Ovary (tissue), 9 donors: Measurements from ENCODE around the gene BDH1. TPM values are rescaled to one million over a fixed set of nuclear protein-coding genes. Genes with fewer than 3 reads are reported as not detected.

Experiments used
- DNase-seq, 5 donors: peaks; one replicate each; pipeline ENCODE4 v3.0.0-alpha.2; 2019 to 2020
- H3K27ac ChIP-seq, 2 donors: fragments of 200-600 bp; one replicate each; pipeline versions ENCODE4 v1.5.1 to v1.8.0; 2019 to 2022
- H3K27me3 ChIP-seq: fragments of 200-600 bp; one replicate; pipeline ENCODE4 v1.8.0; 2022
- H3K36me3 ChIP-seq: fragments of 200-600 bp; sonication (generic); one replicate; pipeline ENCODE4 v1.5.1; 2019
- H3K4me1 ChIP-seq: one replicate; pipeline ENCODE4 v1.8.1; 2013; ENCODE audit warnings: mild to moderate bottlenecking, moderate library complexity; ENCODE audit not compliant: insufficient read depth
- H3K4me3 ChIP-seq: fragments of 200-600 bp; sonication (generic); one replicate; pipeline ENCODE4 v1.5.1; 2017
- H3K9me3 ChIP-seq, 2 donors: fragments of 200-600 bp in 1 of 2; sonication (generic) in 1 of 2; one replicate each; pipeline versions ENCODE4 v1.5.1 to v1.8.1; 2013 to 2019; ENCODE audit warnings: mild to moderate bottlenecking in 1 of 2, moderate library complexity in 1 of 2
- CTCF ChIP-seq, 3 donors: fragments of 450-650 bp in 2 of 3; fragments of 200-600 bp in 1 of 3; IDR thresholded peaks; one replicate each; pipeline versions ENCODE4 v1.5.1 to v1.8.0; 2016 to 2022; ENCODE audit warnings: antibody characterized with exemption in 3 of 3, mild to moderate bottlenecking in 1 of 3
- EP300 ChIP-seq: sonication (generic); formaldehyde crosslinking; IDR thresholded peaks from one replicate; pipeline ENCODE4 v1.6.1; 2017; ENCODE audit warnings: antibody characterized with exemption
- POLR2A ChIP-seq: fragments of 450-650 bp; IDR thresholded peaks from one replicate; pipeline ENCODE4 v1.6.1; 2017; ENCODE audit warnings: antibody characterized with exemption, mild to moderate bottlenecking, moderate library complexity
- WGBS, 3 donors: extraction: QIAGEN DNeasy Blood & Tissue Kit in 1 of 3; methylation state at CpG; one replicate each; pipeline versions ENCODE4 v1.1.5 to v1.1.7; 2013 to 2017; 5-methylcytosine and 5-hydroxymethylcytosine counted together
- intact Hi-C, 4 donors: fragments of 100-400 bp; cut with DNase I; formaldehyde crosslinking; loops; one replicate each; pipeline versions ENCODE4 v1.11.0 to v1.15.1; 2022 to 2023
- polyA plus RNA-seq, 2 donors: library from polyadenylated mRNA; stranded (reverse); fragments of 200-250 nt in 1 of 2; fragments of 350-450 nt in 1 of 2; fragmentation: Illumina TruSeq in 1 of 2; extraction: RNeasy Lipid Tissue Mini Kit (QIAGEN cat#74804) in 1 of 2; gene quantifications; one replicate each; pipeline ENCODE4 v1.2.3, GENCODE V29; 2013 to 2014
- total RNA-seq, 7 donors: library from RNA; depleted of rRNA in 2 of 7; stranded (reverse); fragments of >200 nt in 2 of 7; fragmentation: NEBNext Ultra II Directional in 3 of 7; extraction: Animal tissue kit (Norgen Biotek cat#: 25700) in 3 of 7; gene quantifications; one replicate each; pipeline versions ENCODE4 v1.1.0 to v1.2.4, GENCODE V29; 2016 to 2023
- donor health status: DM: no; HTN: no; CAD: no; lungs with moderate emphysema.
- donor health status: DM: no; HTN: no; CAD: no.
- donor health status: Bipolar disorder and iron deficiency.
- donor health status: DM: yes; HTN: yes; CAD: no.
- donor health status: DM: no; HTN: no; CAD: no.
- donor health status: DM: yes; HTN: yes; CAD: no.

The BDH1 gene
- total and polyA plus RNA-seq, 9 donors = 3.3 to 15.4 (median 11.7) TPM

GRCh38 chr3:197508461-197508860 lies 47.3 kb downstream of the BDH1 start:
- Histone ChIP-seq H3K4me1 (peaks cover 2% of the 10 kb centered on the region), H3K36me3 (no peaks in the 10 kb centered on the region), H3K27ac (no peak overlapping the region), H3K9me3 (no peaks in the 10 kb centered on the region), H3K27me3 (no peaks in the 10 kb centered on the region), H3K4me3 (no peak overlapping the region)
- intact Hi-C loops = loop anchor here in 2 of 4 donors (5.0 to 10.0 kb wide), 2 partner anchors 251 to 514 kb away; no protein-coding TSS in a partner anchor
- no peak for DNase-seq
- 75 to 82% (median 75%) methylated on average over 6 of the region's 6 CpGs for WGBS, 3 donors
- TF ChIP-seq POLR2A (no peak), EP300 (no peak), CTCF (IDR thresholded peaks at IDR 0.05) (no peak)

- H3K36me3 ChIP-seq = no peaks in the 10 kb centered on the region
- H3K27ac ChIP-seq = no peak overlapping the region
- intact Hi-C loops = loop anchor here in 2 of 4 donors (5.0 to 10.0 kb wide), 2 partner anchors 251 to 513 kb away; no protein-coding TSS in a partner anchor
- no peaks in the 10 kb centered on the region for H3K9me3 ChIP-seq
- H3K27me3 ChIP-seq = no peaks in the 10 kb centered on the region
- H3K4me3 ChIP-seq = no peak overlapping the region
- WGBS, 3 donors = 67 to 84% (median 70%) methylated on average over 8 of the region's 8 CpGs
- H3K4me1 ChIP-seq = peaks cover 2% of the 10 kb centered on the region
- TF ChIP-seq POLR2A = no peak
- TF ChIP-seq CTCF (IDR thresholded peaks at IDR 0.05) = no peak
- no peak for TF ChIP-seq EP300
- no peak for DNase-seq
These were observed 47.7 kb downstream of the BDH1 start for GRCh38 chr3:197508051-197508451.

- no peaks in the 10 kb centered on the region for H3K9me3 ChIP-seq
- H3K27ac ChIP-seq = no peak overlapping the region
- DNase-seq = no peak
- no peak for TF ChIP-seq POLR2A
- no peak for TF ChIP-seq CTCF (IDR thresholded peaks at IDR 0.05)
- TF ChIP-seq EP300 = no peak
- H3K36me3 ChIP-seq = no peaks in the 10 kb centered on the region
- H3K4me3 ChIP-seq = no peak overlapping the region
- WGBS, 3 donors = 67 to 79% (median 73%) methylated on average over 8 of the region's 8 CpGs
- no peaks in the 10 kb centered on the region for H3K27me3 ChIP-seq
- peaks cover 2% of the 10 kb centered on the region for H3K4me1 ChIP-seq
- intact Hi-C loops = loop anchor here in 2 of 4 donors (5.0 to 10.0 kb wide), 2 partner anchors 250 to 513 kb away; no protein-coding TSS in a partner anchor
These were observed 48.2 kb downstream of the BDH1 start for GRCh38 chr3:197507541-197507940.

- 84 to 87% (median 85%) methylated on average over 8 of the region's 8 CpGs for WGBS, 3 donors
- intact Hi-C loops = loop anchor here in 2 of 4 donors (5.0 to 10.0 kb wide), 2 partner anchors 250 to 512 kb away; no protein-coding TSS in a partner anchor
- Histone ChIP-seq H3K4me3 (no peak overlapping the region), H3K27me3 (no peaks in the 10 kb centered on the region), H3K9me3 (no peaks in the 10 kb centered on the region), H3K4me1 (peaks cover 2% of the 10 kb centered on the region), H3K27ac (no peak overlapping the region), H3K36me3 (no peaks in the 10 kb centered on the region)
- no peak for DNase-seq
- TF ChIP-seq POLR2A (no peak), CTCF (IDR thresholded peaks at IDR 0.05) (no peak), EP300 (no peak)
These were observed 48.7 kb downstream of the BDH1 start for GRCh38 chr3:197507081-197507480.
